ENCODE data around the gene PHF14. TPM values are rescaled to one million over a fixed set of nuclear protein-coding genes. Genes with fewer than 3 reads are reported as not detected.

PHF14 gene
- total RNA-seq, 1 donor from 2014 or later: 66.5 TPM

- Mint-ChIP-seq H3K36me3 (peaks cover 20% of the 10 kb centered on the region), H3K4me3 (no peak overlapping the region), H3K27ac (no peak overlapping the region), H3K27me3 (no peaks in the 10 kb centered on the region), H3K4me1 (ENCODE audit: unreplicated experiment) (peaks cover 5% of the 10 kb centered on the region), H3K9me3 (no peaks in the 10 kb centered on the region)
- no peak for TF ChIP-seq CTCF (conservative IDR thresholded peaks at IDR 0.05)
- no peak for DNase-seq (ENCODE audit: extremely low spot score, unreplicated experiment)
Observed at GRCh38 chr7:11133436-11133959, 159.8 kb downstream of the PHF14 start.

- no peak for TF ChIP-seq CTCF (conservative IDR thresholded peaks at IDR 0.05)
- no peak overlapping the region for H3K4me3 Mint-ChIP-seq
- DNase-seq (ENCODE audit: extremely low spot score, unreplicated experiment): no peak
- H3K9me3 Mint-ChIP-seq: no peaks in the 10 kb centered on the region
- H3K27ac Mint-ChIP-seq: no peak overlapping the region
- H3K27me3 Mint-ChIP-seq: no peaks in the 10 kb centered on the region
- no peaks in the 10 kb centered on the region for H3K4me1 Mint-ChIP-seq (ENCODE audit: unreplicated experiment)
- H3K36me3 Mint-ChIP-seq: peaks cover 17% of the 10 kb centered on the region
Observed at GRCh38 chr7:11135573-11135972, 161.9 kb downstream of the PHF14 start.

- no peaks in the 10 kb centered on the region for H3K4me1 Mint-ChIP-seq (ENCODE audit: unreplicated experiment)
- H3K4me3 Mint-ChIP-seq: no peak overlapping the region
- no peak overlapping the region for H3K27ac Mint-ChIP-seq
- no peak for DNase-seq (ENCODE audit: extremely low spot score, unreplicated experiment)
- TF ChIP-seq CTCF (conservative IDR thresholded peaks at IDR 0.05): no peak
- H3K9me3 Mint-ChIP-seq: no peaks in the 10 kb centered on the region
- H3K36me3 Mint-ChIP-seq: peaks cover 7% of the 10 kb centered on the region
- no peaks in the 10 kb centered on the region for H3K27me3 Mint-ChIP-seq
Observed at GRCh38 chr7:11141541-11141940, 167.9 kb downstream of the PHF14 start.

- Mint-ChIP-seq H3K36me3 (peaks cover 8% of the 10 kb centered on the region), H3K9me3 (no peaks in the 10 kb centered on the region), H3K4me1 (ENCODE audit: unreplicated experiment) (no peaks in the 10 kb centered on the region), H3K4me3 (no peak overlapping the region), H3K27ac (no peak overlapping the region), H3K27me3 (no peaks in the 10 kb centered on the region)
- no peak for DNase-seq (ENCODE audit: extremely low spot score, unreplicated experiment)
- no peak for TF ChIP-seq CTCF (conservative IDR thresholded peaks at IDR 0.05)
Observed at GRCh38 chr7:11153694-11154093, 180.0 kb downstream of the PHF14 start.

GRCh38 chr7:11155883-11156282 lies 182.2 kb downstream of the PHF14 start:
- no peak for DNase-seq (ENCODE audit: extremely low spot score, unreplicated experiment)
- Mint-ChIP-seq H3K9me3 (no peaks in the 10 kb centered on the region), H3K4me3 (no peak overlapping the region), H3K27me3 (no peaks in the 10 kb centered on the region), H3K27ac (no peak overlapping the region), H3K36me3 (peaks cover 7% of the 10 kb centered on the region), H3K4me1 (ENCODE audit: unreplicated experiment) (no peaks in the 10 kb centered on the region)
- TF ChIP-seq CTCF (conservative IDR thresholded peaks at IDR 0.05): no peak

- H3K27me3 Mint-ChIP-seq: no peaks in the 10 kb centered on the region
- H3K36me3 Mint-ChIP-seq: peaks cover 8% of the 10 kb centered on the region
- no peak for DNase-seq (ENCODE audit: extremely low spot score, unreplicated experiment)
- H3K4me3 Mint-ChIP-seq: no peak overlapping the region
- H3K9me3 Mint-ChIP-seq: no peaks in the 10 kb centered on the region
- no peak for TF ChIP-seq CTCF (conservative IDR thresholded peaks at IDR 0.05)
- no peaks in the 10 kb centered on the region for H3K4me1 Mint-ChIP-seq (ENCODE audit: unreplicated experiment)
- H3K27ac Mint-ChIP-seq: no peak overlapping the region
Observed at GRCh38 chr7:11161499-11161898, 187.8 kb downstream of the PHF14 start.
